H1 (cell line): ENCODE results near the gene DPYSL3. TPM values are rescaled to one million over a fixed set of nuclear protein-coding genes. Genes with fewer than 3 reads are reported as not detected.

ENCODE experiments used
- CTCF ChIA-PET: fragments of 300-600 bp; sonication (Branson Sonifier 250); formaldehyde crosslinking; loops from one replicate; lab custom pipeline; 2021; ENCODE audit not compliant: partially characterized antibody; lab: Charles Lee
- POLR2A ChIA-PET: fragments of 300-600 bp; sonication (Branson Sonifier 250); formaldehyde crosslinking; loops from one replicate; lab custom pipeline; 2021; ENCODE audit warnings: inconsistent platforms; ENCODE audit not compliant: partially characterized antibody; lab: Charles Lee
- DNase-seq, 2 experiments: peaks; one replicate each; pipeline versions ENCODE4 v3.0.0 to v3.0.0-alpha.2; 2010 to 2022; ENCODE audit warnings: low spot score in 2 of 2, low read depth in 1 of 2, mixed read lengths in 1 of 2
- FAIRE-seq: peaks from 2 replicates; lab custom pipeline; 2011; peaks lifted over from hg19 to GRCh38; lab: Jason Lieb, UNC
- H2AFZ ChIP-seq: 2 replicates; pipeline ENCODE4 v1.8.1; 2012; ENCODE audit warnings: low read length, inconsistent platforms
- H2AK5ac ChIP-seq: 2 replicates; pipeline ENCODE4 v1.6.1; 2013; ENCODE audit warnings: low read depth, low read length
- H2BK120ac ChIP-seq: replicated peaks from 2 replicates; pipeline ENCODE3; 2013; ENCODE audit warnings: low read depth, low read length, inconsistent platforms
- H2BK12ac ChIP-seq: 2 replicates; pipeline ENCODE4 v1.6.1; 2013; ENCODE audit warnings: low read depth, low read length
- H2BK15ac ChIP-seq: 2 replicates; pipeline ENCODE4 v1.6.1; 2013; ENCODE audit warnings: low read length
- H2BK20ac ChIP-seq: 2 replicates; pipeline ENCODE4 v1.6.1; 2013; ENCODE audit warnings: low read length
- H2BK5ac ChIP-seq: 2 replicates; pipeline ENCODE4 v1.6.1; 2013; ENCODE audit warnings: low read depth, low read length
- H3K14ac ChIP-seq: 2 replicates; pipeline ENCODE4 v1.6.1; 2013; ENCODE audit warnings: inconsistent platforms; ENCODE audit not compliant: insufficient read length
- H3K18ac ChIP-seq: 2 replicates; pipeline ENCODE4 v1.6.1; 2013; ENCODE audit warnings: low read length; ENCODE audit errors: extremely low read depth
- H3K23ac ChIP-seq: 2 replicates; pipeline ENCODE4 v1.6.1; 2013; ENCODE audit warnings: inconsistent platforms; ENCODE audit not compliant: insufficient read length
- H3K23me2 ChIP-seq: 2 replicates; pipeline ENCODE4 v1.6.1; 2013; ENCODE audit warnings: low read depth, low read length
- H3K27ac ChIP-seq: 2 replicates; pipeline ENCODE4 v1.6.1; 2011; ENCODE audit warnings: low read depth, low read length, inconsistent platforms
- H3K27me3 ChIP-seq, 4 experiments: replicated peaks in 1 of 4; 1 replicate in 1 of 4; 2 replicates in 3 of 4; pipeline versions ENCODE4 v1.6.1 to v1.8.1; 2011 to 2013; ENCODE audit warnings: low read length in 3 of 4, mild to moderate bottlenecking in 3 of 4, inconsistent platforms in 2 of 4, mixed read lengths in 2 of 4, moderate library complexity in 1 of 4; ENCODE audit not compliant: control insufficient read depth in 3 of 4, insufficient read depth in 3 of 4; ENCODE audit errors: extremely low read depth in 1 of 4
- H3K36me3 ChIP-seq, 4 experiments: 2 replicates each; pipeline versions ENCODE4 v1.6.1 to v1.8.1; 2011 to 2013; ENCODE audit warnings: mild to moderate bottlenecking in 4 of 4, low read length in 3 of 4, moderate library complexity in 2 of 4, control low read depth in 1 of 4, inconsistent platforms in 1 of 4; ENCODE audit not compliant: insufficient read depth in 4 of 4, control insufficient read depth in 2 of 4
- H3K4ac ChIP-seq: replicated peaks from 2 replicates; pipeline ENCODE3; 2013; ENCODE audit warnings: low read length, low read depth, mixed read lengths, inconsistent platforms; ENCODE audit not compliant: insufficient read length
- H3K4me1 ChIP-seq, 4 experiments: replicated peaks in 1 of 4; 1 replicate in 1 of 4; 2 replicates in 3 of 4; pipeline versions ENCODE4 v1.6.1 to v1.8.1; 2011 to 2013; ENCODE audit warnings: low read length in 3 of 4, inconsistent platforms in 2 of 4, mixed read lengths in 1 of 4; ENCODE audit not compliant: insufficient read depth in 4 of 4, control insufficient read depth in 3 of 4
- H3K4me2 ChIP-seq, 2 experiments: 2 replicates each; pipeline versions ENCODE4 v1.6.1 to v1.8.1; 2011 to 2013; ENCODE audit warnings: low read depth in 2 of 2, low read length in 2 of 2, control low read depth in 1 of 2, inconsistent platforms in 1 of 2, mild to moderate bottlenecking in 1 of 2; ENCODE audit not compliant: insufficient read depth in 1 of 2
- H3K4me3 ChIP-seq, 4 experiments: fragments of 200-600, 300-600 bp in 1 of 4; sonication (generic), shearing (Covaris generic), sonication (Bioruptor Twin) in 1 of 4; 2 replicates each; pipeline versions ENCODE4 v1.5.1 to v1.8.1; 2011 to 2016; ENCODE audit warnings: low read length in 4 of 4, low read depth in 3 of 4, control low read depth in 2 of 4, inconsistent platforms in 2 of 4, mild to moderate bottlenecking in 2 of 4, mixed read lengths in 1 of 4, moderate library complexity in 1 of 4; ENCODE audit not compliant: insufficient read depth in 2 of 4; ENCODE audit errors: extremely low read depth in 1 of 4
- H3K56ac ChIP-seq: replicated peaks from 2 replicates; pipeline ENCODE3; 2013; ENCODE audit warnings: low read depth, mild to moderate bottlenecking, mixed read lengths, low read length, inconsistent platforms; ENCODE audit not compliant: insufficient read length
- H3K79me1 ChIP-seq: 2 replicates; pipeline ENCODE4 v1.6.1; 2013; ENCODE audit warnings: low read depth, low read length, control low read depth
- H3K79me2 ChIP-seq, 2 experiments: 2 replicates each; pipeline versions ENCODE4 v1.6.1 to v1.8.1; 2012 to 2013; ENCODE audit warnings: low read length in 2 of 2, mild to moderate bottlenecking in 2 of 2, inconsistent platforms in 1 of 2; ENCODE audit not compliant: insufficient read depth in 2 of 2, control insufficient read depth in 1 of 2
- H3K9ac ChIP-seq, 4 experiments: replicated peaks in 1 of 4; 1 replicate in 1 of 4; 2 replicates in 3 of 4; pipeline versions ENCODE4 v1.6.1 to v1.8.1; 2011 to 2013; ENCODE audit warnings: low read depth in 3 of 4, low read length in 3 of 4, control low read depth in 2 of 4, mild to moderate bottlenecking in 2 of 4, moderate library complexity in 2 of 4, inconsistent platforms in 1 of 4; ENCODE audit errors: extremely low read depth in 1 of 4
- H3K9me3 ChIP-seq, 2 experiments: 2 replicates each; pipeline versions ENCODE4 v1.6.1 to v1.8.1; 2012 to 2013; ENCODE audit warnings: mild to moderate bottlenecking in 2 of 2, moderate library complexity in 2 of 2, control low read depth in 1 of 2, inconsistent platforms in 1 of 2, low read depth in 1 of 2, low read length in 1 of 2, mixed read lengths in 1 of 2; ENCODE audit not compliant: insufficient read depth in 2 of 2
- H4K20me1 ChIP-seq, 2 experiments: replicated peaks in 1 of 2; 2 replicates each; pipeline versions ENCODE3 to v1.8.1; 2011 to 2013; ENCODE audit warnings: inconsistent platforms in 2 of 2, low read length in 2 of 2, mild to moderate bottlenecking in 1 of 2; ENCODE audit not compliant: insufficient read depth in 2 of 2, control insufficient read depth in 1 of 2
- H4K5ac ChIP-seq: 2 replicates; pipeline ENCODE4 v1.6.1; 2013; ENCODE audit warnings: low read length, low read depth, mixed read lengths, inconsistent platforms; ENCODE audit not compliant: insufficient read length
- H4K8ac ChIP-seq: 2 replicates; pipeline ENCODE4 v1.8.0; 2013; ENCODE audit warnings: mild to moderate bottlenecking, moderate library complexity, low read length, inconsistent platforms; ENCODE audit not compliant: insufficient read depth; ENCODE audit errors: extremely low read depth
- H4K91ac ChIP-seq: replicated peaks from 2 replicates; pipeline ENCODE3; 2013; ENCODE audit warnings: low read length, mixed read lengths, inconsistent platforms; ENCODE audit not compliant: insufficient read length
- KDM1A ChIP-seq: fragments of 200-600, 300-600 bp; sonication (generic); IDR thresholded peaks from 2 replicates; pipeline ENCODE4 v1.7.1; 2016; ENCODE audit warnings: mild to moderate bottlenecking, low read length, borderline replicate concordance
- TBP ChIP-seq: IDR thresholded peaks from 2 replicates; pipeline ENCODE4 v1.6.1; 2011; ENCODE audit warnings: low read depth, low read length, improper control_type of control experiment
- WGBS, 2 experiments: shearing (Covaris generic) in 1 of 2; methylation state at CpG; one replicate each; pipeline versions ENCODE4 v1.1.6 to v1.1.7; 2013 to 2015; ENCODE audit warnings: low lambda C conversion rate in 2 of 2, mixed read lengths in 2 of 2, inconsistent platforms in 1 of 2, low coverage in 1 of 2, missing lambda C conversion rate in 1 of 2; ENCODE audit not compliant: insufficient replicate concordance in 2 of 2, insufficient coverage in 1 of 2, insufficient read length in 1 of 2; ENCODE audit errors: extremely low coverage in 1 of 2, missing lambda C conversion rate in 1 of 2; 5-methylcytosine and 5-hydroxymethylcytosine counted together
- polyA plus RNA-seq, 7 experiments: library from polyadenylated mRNA; depleted of rRNA in 3 of 7; stranded (reverse) in 5 of 7; unstranded in 2 of 7; fragments of >200 nt in 5 of 7; fragments of 200-250 nt in 2 of 7; gene quantifications; 1 replicate in 5 of 7; 2 replicates in 1 of 7; 4 replicates in 1 of 7; pipeline versions ENCODE4 v1.2.1 to v1.2.3, GENCODE V29; 2011 to 2013; ENCODE audit warnings: missing spikeins in 2 of 7, mixed read lengths in 2 of 7
- total RNA-seq: library from RNA; stranded (reverse); fragmentation: NEBNext Ultra II Directional; extraction: Animal tissue kit (Norgen Biotek cat#: 25700); gene quantifications from 2 replicates; pipeline ENCODE4 v1.2.1, GENCODE V29; 2021

The DPYSL3 gene
- total and polyA plus RNA-seq, 2 of the 8 experiments (the other 6 are each of a cell fraction or from before 2014, with no cell fraction given): 268 to 387 TPM

DNA sequence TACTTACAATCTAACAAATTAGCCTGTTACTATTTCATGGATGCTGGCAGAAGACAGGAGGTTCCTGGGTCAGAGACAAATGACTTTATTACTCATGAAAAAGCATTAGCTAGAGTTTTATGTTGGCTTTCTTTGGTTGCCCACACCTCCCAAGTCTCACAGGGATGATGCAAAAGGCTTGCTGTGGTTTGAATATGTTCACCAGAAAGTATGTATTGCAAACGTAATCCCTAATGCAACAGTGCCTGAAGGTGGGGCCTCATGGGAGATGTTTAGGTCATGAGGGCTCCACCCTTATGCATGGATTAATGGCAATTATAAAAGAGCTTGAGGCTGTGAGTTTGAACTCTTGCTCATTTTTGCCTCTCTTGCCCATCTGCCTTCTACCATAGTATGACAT lies 28.5 kb downstream of the DPYSL3 start:
- Histone ChIP-seq H3K9me3 (no peaks in the 10 kb centered on the region), H3K4me3 (no peak overlapping the region), H3K4me1 (peaks cover 0 to 19% (median 16%) of the 10 kb centered on the region in 4 experiments; a peak in 5 of 7 replicates), H2BK12ac (no peak overlapping the region), H3K79me2 (peaks cover 5 to 92% of the 10 kb centered on the region in 2 experiments; a peak in 3 of 4 replicates), H2AFZ (no peak overlapping the region), H3K14ac (no peak overlapping the region), H3K27me3 (no peaks in the 10 kb centered on the region), H2BK120ac (no peak overlapping the region), H2BK5ac (no peak overlapping the region), H3K18ac (no peak overlapping the region)
- CTCF ChIA-PET: interaction anchor here (1.0 to 6.8 kb wide), 7 partner anchors 12 to 92 kb away, joined by 3 to 68 read pairs (median 16); partner anchors contain the start of gene DPYSL3
- no peak for FAIRE-seq
- WGBS, 2 experiments: 96% methylated on average over 1 of the region's 1 CpG; no CpG with 5 or more reads in 1 of the 2 experiments
- POLR2A ChIA-PET: interaction anchor here (1.2 to 2.1 kb wide), 3 partner anchors 17 to 84 kb away, joined by 3 to 7 read pairs (median 5); no protein-coding TSS in a partner anchor
- TF ChIP-seq TBP (no peak), KDM1A (no peak)
- TF ChIP-seq, all 59 proteins: peak for 0
- DNase-seq: no peak
- Histone ChIP-seq H3K79me1 (0 out of 2 replicates have a peak, but pooled peaks cover 2% of the 10 kb centered on the region), H4K20me1 (no peaks in the 10 kb centered on the region), H4K5ac (no peak overlapping the region), H3K4me2 (no peak overlapping the region), H3K56ac (no peak overlapping the region), H2BK15ac (no peak overlapping the region), H3K27ac (no peak overlapping the region), H4K91ac (no peak overlapping the region), H3K9ac (no peak overlapping the region), H3K4ac (no peak overlapping the region), H3K23me2 (no peaks in the 10 kb centered on the region), H4K8ac (no peak overlapping the region), H3K23ac (no peak overlapping the region), H2AK5ac (no peak overlapping the region), H2BK20ac (no peak overlapping the region), H3K36me3 (no peaks in the 10 kb centered on the region)
